WTC11 (cell line): ENCODE measurements around the gene ELOVL7. TPM values are rescaled to one million over a fixed set of nuclear protein-coding genes. Genes with fewer than 3 reads are reported as not detected.

Experiments
- ATAC-seq: fragments of 200-7000 bp; cut with Tn5 transposase; 2 replicates; pipeline ENCODE4 v1.10.0; 2021; ENCODE audit warnings: mild to moderate bottlenecking, moderate library complexity
- CTCF ChIA-PET: fragments of 300-600 bp; sonication (Branson Sonifier 250); formaldehyde crosslinking; loops from one replicate; lab custom pipeline; 2021; ENCODE audit warnings: antibody characterized with exemption; lab: Charles Lee
- POLR2A ChIA-PET: fragments of 350-600 bp; sonication (Branson Sonifier 250); formaldehyde crosslinking; loops from one replicate; lab custom pipeline; 2021; ENCODE audit warnings: antibody characterized with exemption; lab: Charles Lee
- DNase-seq: peaks from one replicate; pipeline ENCODE4 v3.0.0; 2021; ENCODE audit warnings: low spot score
- H3K27ac Mint-ChIP-seq: 2 replicates; pipeline ENCODE4 v1.8.0; 2021; ENCODE audit warnings: mixed read lengths
- H3K27me3 Mint-ChIP-seq: 2 replicates; pipeline ENCODE4 v1.8.0; 2021; ENCODE audit warnings: low read depth, mild to moderate bottlenecking, moderate library complexity, mixed read lengths
- H3K36me3 Mint-ChIP-seq: 2 replicates; pipeline ENCODE4 v1.8.0; 2021; ENCODE audit warnings: mixed read lengths
- H3K4me1 Mint-ChIP-seq: 2 replicates; pipeline ENCODE4 v1.8.0; 2022; ENCODE audit warnings: mixed read lengths
- H3K4me3 Mint-ChIP-seq: 2 replicates; pipeline ENCODE4 v1.8.0; 2021; ENCODE audit warnings: mild to moderate bottlenecking, moderate library complexity, mixed read lengths
- H3K9me3 Mint-ChIP-seq: 2 replicates; pipeline ENCODE4 v1.8.0; 2021; ENCODE audit warnings: mixed read lengths
- GRHL2 ChIP-seq: fragments of 250-450 bp; sonication (Bioruptor Pico); IDR thresholded peaks from 2 replicates; pipeline ENCODE4 v1.8.0; 2022; ENCODE audit warnings: mild to moderate bottlenecking, moderate library complexity; ENCODE audit not compliant: insufficient replicate concordance, severe bottlenecking
- GTF2I ChIP-seq: fragments of 250-450 bp; sonication (Bioruptor Pico); conservative IDR thresholded peaks from 2 replicates; pipeline ENCODE4 v1.4.0; 2021; ENCODE audit warnings: mild to moderate bottlenecking
- HMGA2 ChIP-seq: fragments of 250-450 bp; sonication (Bioruptor Pico); IDR thresholded peaks from 2 replicates; pipeline ENCODE4 v1.4.0; 2021; ENCODE audit warnings: mild to moderate bottlenecking, moderate library complexity
- MXD4 ChIP-seq: fragments of 250-450 bp; sonication (Bioruptor Pico); IDR thresholded peaks from 2 replicates; pipeline ENCODE4 v1.8.0; 2021; ENCODE audit warnings: mild to moderate bottlenecking, moderate library complexity, borderline replicate concordance
- NR1H2 ChIP-seq: sonication (generic); formaldehyde crosslinking; IDR thresholded peaks from 2 replicates; pipeline ENCODE4 v1.9.0; 2021; ENCODE audit warnings: mild to moderate bottlenecking, moderate library complexity, missing genetic modification reagents
- NR2C2 ChIP-seq: sonication (generic); formaldehyde crosslinking; IDR thresholded peaks from 2 replicates; pipeline ENCODE4 v1.8.0; 2022; ENCODE audit warnings: mild to moderate bottlenecking, missing genetic modification reagents
- PRRX2 ChIP-seq: fragments of 250-450 bp; sonication (Bioruptor Pico); IDR thresholded peaks from 2 replicates; pipeline ENCODE4 v1.8.0; 2021; ENCODE audit warnings: mild to moderate bottlenecking
- SOX15 ChIP-seq: fragments of 250-450 bp; sonication (Bioruptor Pico); IDR thresholded peaks from 2 replicates; pipeline ENCODE4 v1.9.0; 2021; ENCODE audit warnings: mild to moderate bottlenecking
- TCF7 ChIP-seq: sonication (generic); formaldehyde crosslinking; IDR thresholded peaks from 2 replicates; pipeline ENCODE4 v1.8.0; 2022; ENCODE audit warnings: mild to moderate bottlenecking, low read depth, missing genetic modification reagents, moderate library complexity
- TEAD1 ChIP-seq: sonication (generic); formaldehyde crosslinking; IDR thresholded peaks from 2 replicates; pipeline ENCODE4 v1.8.0; 2022; ENCODE audit warnings: mild to moderate bottlenecking, missing genetic modification reagents
- ZBTB21 ChIP-seq: sonication (generic); formaldehyde crosslinking; IDR thresholded peaks from 2 replicates; pipeline ENCODE4 v1.8.1; 2023; ENCODE audit warnings: mild to moderate bottlenecking, missing genetic modification reagents, borderline replicate concordance
- ZNF263 ChIP-seq: sonication (generic); formaldehyde crosslinking; IDR thresholded peaks from 2 replicates; pipeline ENCODE4 v1.8.1; 2022; ENCODE audit warnings: low read depth, mild to moderate bottlenecking, moderate library complexity, missing genetic modification reagents
- total RNA-seq: library from RNA; stranded (reverse); gene quantifications from 3 replicates; pipeline ENCODE4 v1.2.3, GENCODE V29; 2021
- TF ChIP-seq, protein P1 (sequence below): sonication (generic); formaldehyde crosslinking; IDR thresholded peaks from 2 replicates; pipeline ENCODE4 v1.8.1; 2023; ENCODE audit warnings: mild to moderate bottlenecking, missing genetic modification reagents, moderate library complexity
- TF ChIP-seq, protein P2 (sequence below): sonication (generic); formaldehyde crosslinking; IDR thresholded peaks from 2 replicates; pipeline ENCODE4 v1.8.1; 2023; ENCODE audit warnings: mild to moderate bottlenecking, missing genetic modification reagents
- TF ChIP-seq, protein P3 (sequence below): sonication (generic); formaldehyde crosslinking; IDR thresholded peaks from 2 replicates; pipeline ENCODE4 v1.8.1; 2023; ENCODE audit warnings: mild to moderate bottlenecking, missing genetic modification reagents, borderline replicate concordance
- TF ChIP-seq, protein P4 (sequence below): fragments of 200-600 bp; IDR thresholded peaks from 2 replicates; pipeline ENCODE4 v1.8.0; 2022; ENCODE audit warnings: antibody characterized with exemption

Gene ELOVL7
- total RNA-seq, 1 experiment from 2014 or later = 7.1 TPM

DNA sequence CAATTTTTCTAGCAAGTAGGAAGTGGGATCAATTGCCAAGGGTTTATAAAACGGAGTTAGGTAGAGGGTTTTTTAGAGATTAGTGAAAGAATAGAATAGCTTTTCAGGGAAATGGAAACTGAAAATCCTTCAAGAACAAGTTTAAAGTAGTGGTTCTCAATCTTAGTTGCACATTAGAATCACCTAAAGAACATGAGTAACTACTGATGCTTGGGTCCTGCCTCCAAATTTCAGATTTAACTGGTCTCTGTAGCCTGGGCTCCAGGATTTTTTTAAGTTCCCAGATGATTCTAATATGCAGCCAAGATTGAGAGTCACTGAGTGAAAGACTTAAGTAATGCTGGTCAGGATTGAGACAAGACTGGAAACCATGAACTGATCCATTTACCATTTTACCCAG lies 20.5 kb downstream of the ELOVL7 start (continued):
- TF ChIP-seq, protein P1, sequence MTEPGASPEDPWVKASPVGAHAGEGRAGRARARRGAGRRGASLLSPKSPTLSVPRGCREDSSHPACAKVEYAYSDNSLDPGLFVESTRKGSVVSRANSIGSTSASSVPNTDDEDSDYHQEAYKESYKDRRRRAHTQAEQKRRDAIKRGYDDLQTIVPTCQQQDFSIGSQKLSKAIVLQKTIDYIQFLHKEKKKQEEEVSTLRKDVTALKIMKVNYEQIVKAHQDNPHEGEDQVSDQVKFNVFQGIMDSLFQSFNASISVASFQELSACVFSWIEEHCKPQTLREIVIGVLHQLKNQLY (CRISPR knock-in tag) = no peak
- TF ChIP-seq PRRX2 (CRISPR knock-in tag) = no peak
- no peak for TF ChIP-seq HMGA2 (CRISPR knock-in tag)

DNA sequence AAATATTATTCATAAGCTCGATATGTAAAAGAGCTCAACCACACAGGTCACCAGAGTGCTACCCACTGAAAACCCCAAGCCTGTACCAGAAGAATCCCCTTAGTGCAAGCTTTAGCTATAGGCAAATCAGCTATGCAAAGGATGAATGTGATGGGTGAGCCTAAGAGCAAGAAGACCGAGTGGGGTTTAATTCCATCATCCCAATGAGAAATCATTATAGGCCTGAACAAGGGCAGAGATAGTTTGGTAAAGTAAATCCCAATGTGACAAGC lies 21.8 kb downstream of the ELOVL7 start:
- DNase-seq (no peak), ATAC-seq (no peak)
- CTCF ChIA-PET = no interaction called here
- Mint-ChIP-seq H3K27me3 (no peaks in the 10 kb centered on the region), H3K27ac (no peak overlapping the region), H3K4me1 (no peaks in the 10 kb centered on the region), H3K4me3 (no peak overlapping the region), H3K9me3 (no peaks in the 10 kb centered on the region), H3K36me3 (no peaks in the 10 kb centered on the region)
- POLR2A ChIA-PET = no interaction called here
- TF ChIP-seq NR1H2 (no peak), GRHL2 (CRISPR knock-in tag) (no peak), SOX15 (CRISPR knock-in tag) (no peak), ZNF263 (no peak), TEAD1 (CRISPR knock-in tag) (no peak), ZBTB21 (CRISPR knock-in tag) (no peak), TCF7 (CRISPR knock-in tag) (no peak), MXD4 (CRISPR knock-in tag) (no peak)
- TF ChIP-seq, protein P1 (CRISPR knock-in tag) = no peak
- TF ChIP-seq, protein P2, sequence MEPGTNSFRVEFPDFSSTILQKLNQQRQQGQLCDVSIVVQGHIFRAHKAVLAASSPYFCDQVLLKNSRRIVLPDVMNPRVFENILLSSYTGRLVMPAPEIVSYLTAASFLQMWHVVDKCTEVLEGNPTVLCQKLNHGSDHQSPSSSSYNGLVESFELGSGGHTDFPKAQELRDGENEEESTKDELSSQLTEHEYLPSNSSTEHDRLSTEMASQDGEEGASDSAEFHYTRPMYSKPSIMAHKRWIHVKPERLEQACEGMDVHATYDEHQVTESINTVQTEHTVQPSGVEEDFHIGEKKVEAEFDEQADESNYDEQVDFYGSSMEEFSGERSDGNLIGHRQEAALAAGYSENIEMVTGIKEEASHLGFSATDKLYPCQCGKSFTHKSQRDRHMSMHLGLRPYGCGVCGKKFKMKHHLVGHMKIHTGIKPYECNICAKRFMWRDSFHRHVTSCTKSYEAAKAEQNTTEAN (CRISPR knock-in tag) = no peak
- TF ChIP-seq, protein P3, sequence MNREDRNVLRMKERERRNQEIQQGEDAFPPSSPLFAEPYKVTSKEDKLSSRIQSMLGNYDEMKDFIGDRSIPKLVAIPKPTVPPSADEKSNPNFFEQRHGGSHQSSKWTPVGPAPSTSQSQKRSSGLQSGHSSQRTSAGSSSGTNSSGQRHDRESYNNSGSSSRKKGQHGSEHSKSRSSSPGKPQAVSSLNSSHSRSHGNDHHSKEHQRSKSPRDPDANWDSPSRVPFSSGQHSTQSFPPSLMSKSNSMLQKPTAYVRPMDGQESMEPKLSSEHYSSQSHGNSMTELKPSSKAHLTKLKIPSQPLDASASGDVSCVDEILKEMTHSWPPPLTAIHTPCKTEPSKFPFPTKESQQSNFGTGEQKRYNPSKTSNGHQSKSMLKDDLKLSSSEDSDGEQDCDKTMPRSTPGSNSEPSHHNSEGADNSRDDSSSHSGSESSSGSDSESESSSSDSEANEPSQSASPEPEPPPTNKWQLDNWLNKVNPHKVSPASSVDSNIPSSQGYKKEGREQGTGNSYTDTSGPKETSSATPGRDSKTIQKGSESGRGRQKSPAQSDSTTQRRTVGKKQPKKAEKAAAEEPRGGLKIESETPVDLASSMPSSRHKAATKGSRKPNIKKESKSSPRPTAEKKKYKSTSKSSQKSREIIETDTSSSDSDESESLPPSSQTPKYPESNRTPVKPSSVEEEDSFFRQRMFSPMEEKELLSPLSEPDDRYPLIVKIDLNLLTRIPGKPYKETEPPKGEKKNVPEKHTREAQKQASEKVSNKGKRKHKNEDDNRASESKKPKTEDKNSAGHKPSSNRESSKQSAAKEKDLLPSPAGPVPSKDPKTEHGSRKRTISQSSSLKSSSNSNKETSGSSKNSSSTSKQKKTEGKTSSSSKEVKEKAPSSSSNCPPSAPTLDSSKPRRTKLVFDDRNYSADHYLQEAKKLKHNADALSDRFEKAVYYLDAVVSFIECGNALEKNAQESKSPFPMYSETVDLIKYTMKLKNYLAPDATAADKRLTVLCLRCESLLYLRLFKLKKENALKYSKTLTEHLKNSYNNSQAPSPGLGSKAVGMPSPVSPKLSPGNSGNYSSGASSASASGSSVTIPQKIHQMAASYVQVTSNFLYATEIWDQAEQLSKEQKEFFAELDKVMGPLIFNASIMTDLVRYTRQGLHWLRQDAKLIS = no peak

DNA sequence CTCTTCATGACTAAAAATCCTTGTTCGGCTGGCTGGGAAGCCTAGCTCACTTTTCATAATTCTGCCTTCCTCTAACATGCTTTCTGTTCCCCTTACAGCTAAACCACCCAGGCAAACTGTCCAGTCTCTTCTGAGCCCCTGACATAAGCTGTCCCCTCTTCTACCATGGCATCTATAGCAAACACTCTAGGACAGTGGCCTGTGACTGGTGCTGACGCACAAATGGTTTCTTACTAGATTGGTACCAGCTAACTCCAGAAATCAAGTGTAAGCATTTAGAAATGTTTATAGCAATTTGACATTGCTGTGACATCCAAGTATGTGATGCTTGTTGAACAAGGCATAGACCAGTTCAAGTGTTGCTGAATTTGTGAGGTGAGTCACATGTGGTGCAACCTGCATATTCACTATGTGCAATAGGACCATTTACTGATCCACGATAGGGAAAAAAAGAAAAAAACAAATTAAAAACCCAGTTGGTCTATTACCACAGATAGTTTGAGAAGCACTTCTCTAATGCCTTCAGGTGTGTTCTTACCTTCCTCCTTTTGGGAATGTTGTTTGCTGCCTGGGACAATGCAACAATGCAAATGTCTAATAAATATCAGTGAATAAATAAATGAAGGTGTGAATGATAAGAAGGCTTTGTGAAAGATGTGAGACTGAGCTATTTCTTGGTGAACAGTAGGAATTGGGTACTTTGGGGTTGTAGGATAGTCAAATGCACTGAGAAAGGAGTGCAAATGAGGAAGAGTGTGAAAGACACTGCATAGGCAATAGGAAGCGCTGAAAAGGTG lies 22.4 kb downstream of the ELOVL7 start:
- TF ChIP-seq GTF2I (CRISPR knock-in tag) (no peak), NR2C2 (no peak)
- TF ChIP-seq, protein P4, sequence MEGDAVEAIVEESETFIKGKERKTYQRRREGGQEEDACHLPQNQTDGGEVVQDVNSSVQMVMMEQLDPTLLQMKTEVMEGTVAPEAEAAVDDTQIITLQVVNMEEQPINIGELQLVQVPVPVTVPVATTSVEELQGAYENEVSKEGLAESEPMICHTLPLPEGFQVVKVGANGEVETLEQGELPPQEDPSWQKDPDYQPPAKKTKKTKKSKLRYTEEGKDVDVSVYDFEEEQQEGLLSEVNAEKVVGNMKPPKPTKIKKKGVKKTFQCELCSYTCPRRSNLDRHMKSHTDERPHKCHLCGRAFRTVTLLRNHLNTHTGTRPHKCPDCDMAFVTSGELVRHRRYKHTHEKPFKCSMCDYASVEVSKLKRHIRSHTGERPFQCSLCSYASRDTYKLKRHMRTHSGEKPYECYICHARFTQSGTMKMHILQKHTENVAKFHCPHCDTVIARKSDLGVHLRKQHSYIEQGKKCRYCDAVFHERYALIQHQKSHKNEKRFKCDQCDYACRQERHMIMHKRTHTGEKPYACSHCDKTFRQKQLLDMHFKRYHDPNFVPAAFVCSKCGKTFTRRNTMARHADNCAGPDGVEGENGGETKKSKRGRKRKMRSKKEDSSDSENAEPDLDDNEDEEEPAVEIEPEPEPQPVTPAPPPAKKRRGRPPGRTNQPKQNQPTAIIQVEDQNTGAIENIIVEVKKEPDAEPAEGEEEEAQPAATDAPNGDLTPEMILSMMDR = no peak
- no peak overlapping the region for H3K4me3 Mint-ChIP-seq
- DNase-seq (no peak), ATAC-seq (no peak)
- H3K27me3 Mint-ChIP-seq = no peaks in the 10 kb centered on the region
- H3K27ac Mint-ChIP-seq = no peak overlapping the region
- H3K4me1 Mint-ChIP-seq = no peaks in the 10 kb centered on the region
- no peaks in the 10 kb centered on the region for H3K9me3 Mint-ChIP-seq
- CTCF ChIA-PET = no interaction called here
- POLR2A ChIA-PET = no interaction called here
- H3K36me3 Mint-ChIP-seq = no peaks in the 10 kb centered on the region
